ENCODE measurements around the gene NUP210L.
"Not testable (repeated sequence)": the region's sequence is repeated elsewhere in the genome, so short reads cannot be mapped to it uniquely, and the experiment has no call there.

NUP210L gene

DNA sequence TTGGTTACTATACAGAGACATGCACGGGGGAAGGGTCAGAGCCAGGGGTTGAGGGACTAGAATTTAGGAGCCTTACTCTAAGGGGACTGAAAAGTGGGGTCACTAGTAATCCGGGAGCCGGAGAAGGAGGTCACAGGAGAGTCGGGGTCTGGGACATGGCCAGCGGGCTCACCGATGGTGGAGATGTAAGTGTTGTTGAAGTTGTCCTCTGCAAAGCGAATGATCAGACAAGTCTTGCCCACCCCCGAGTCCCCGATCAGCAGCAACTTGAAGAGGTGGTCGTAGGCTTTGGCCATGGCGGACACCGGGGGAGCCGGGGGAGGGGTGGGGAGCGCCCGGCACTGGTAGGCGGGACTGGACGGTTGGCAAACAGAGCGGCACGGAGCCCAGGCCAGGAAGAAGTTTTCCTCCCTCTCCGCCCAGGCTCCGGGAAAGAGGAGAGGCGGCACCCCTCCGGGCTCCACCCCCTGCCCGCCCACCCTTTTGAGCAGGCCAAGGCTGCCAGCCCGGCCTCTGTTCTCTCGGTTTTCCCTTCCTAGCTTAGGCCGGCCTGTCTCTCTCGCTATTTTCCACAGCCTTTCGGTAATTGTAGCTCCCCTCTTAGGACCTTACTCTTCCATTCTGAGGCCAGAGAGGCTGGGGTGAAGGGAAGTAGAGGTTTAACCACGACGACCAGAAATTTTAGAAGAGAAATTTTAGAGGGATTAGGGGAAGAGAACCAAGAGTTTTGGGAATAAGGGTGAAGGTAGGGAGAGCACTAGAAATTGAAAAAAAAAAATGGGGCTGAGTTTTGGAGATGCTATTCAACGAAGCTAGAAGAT is 168.7 kb downstream of the NUP210L start, which contains the start of gene RAB13:
Gene RAB13, minus strand, starts transcription at position 399 of the 821 bp plus-strand sequence. Its CDS starts 103 bp downstream, at position 296.
- H3K9me3 ChIP-seq (ENCODE audit: insufficient read depth, low read depth, low read length) = no peaks in the 10 kb centered on the region
- peaks cover 12% of the 10 kb centered on the region for H3K79me1 ChIP-seq (ENCODE audit: low read length)
- H3K14ac ChIP-seq (ENCODE audit: low read length) = peak within 1 kb of the TSS; percentile 85
- H3K4me3 ChIP-seq (ENCODE audit: low read depth, low read length) = peak within 1 kb of the TSS; percentile 70
- H2AFZ ChIP-seq (ENCODE audit: insufficient read depth, low read length, poor library complexity) = peak within 1 kb of the TSS; percentile 42
- H2BK5ac ChIP-seq (ENCODE audit: low read depth, low read length, poor library complexity) = peak within 1 kb of the TSS; percentile 78
- H3K27ac ChIP-seq (ENCODE audit: low read depth, low read length) = peak within 1 kb of the TSS; percentile 32
- H3K79me2 ChIP-seq (ENCODE audit: control insufficient read depth, insufficient read depth, low read length, poor library complexity) = peaks cover 12% of the 10 kb centered on the region
- peak within 1 kb of the TSS; percentile 98 for H2AK5ac ChIP-seq (ENCODE audit: low read length)
- DNase-seq = peak; percentile 73 to 82
- H3K36me3 ChIP-seq (ENCODE audit: control insufficient read depth in 1 of 2, insufficient read depth in 2 of 2, low read length in 2 of 2) = peaks cover 3 to 15% of the 10 kb centered on the region in 2 experiments
- peak within 1 kb of the TSS; percentile 98 for H3K4me2 ChIP-seq (ENCODE audit: low read length)
- peak within 1 kb of the TSS; percentile 90 for H4K91ac ChIP-seq (ENCODE audit: low read depth, low read length)
- peak within 1 kb of the TSS; percentile 83 for H4K8ac ChIP-seq (ENCODE audit: low read depth, low read length)
- H3K9ac ChIP-seq (ENCODE audit: low read length) = peak within 1 kb of the TSS; percentile 83
- H3K4me1 ChIP-seq (ENCODE audit: control insufficient read depth in 1 of 2, insufficient read depth in 2 of 2, low read length in 2 of 2) = peaks cover 3 to 4% of the 10 kb centered on the region in 2 experiments
- H2BK12ac ChIP-seq (ENCODE audit: low read length) = peak within 1 kb of the TSS; percentile 27
- H3K27me3 ChIP-seq (ENCODE audit: insufficient read depth, low read length) = no peaks in the 10 kb centered on the region
- H3K4ac ChIP-seq (ENCODE audit: low read depth, low read length) = peak within 1 kb of the TSS; percentile 57
- peak within 1 kb of the TSS; percentile 90 for H4K12ac ChIP-seq (ENCODE audit: low read depth, low read length)
- no peak within 1 kb of the TSS for H3K23ac ChIP-seq (ENCODE audit: low read length)
- no CpG with 5 or more reads among the region's 32 CpGs for WGBS (ENCODE audit: extremely low coverage, insufficient coverage, insufficient read length)
- H2BK120ac ChIP-seq (ENCODE audit: insufficient read depth, low read length, poor library complexity) = peak within 1 kb of the TSS; percentile 73
- H3K18ac ChIP-seq (ENCODE audit: low read length) = peak within 1 kb of the TSS; percentile 80

DNA sequence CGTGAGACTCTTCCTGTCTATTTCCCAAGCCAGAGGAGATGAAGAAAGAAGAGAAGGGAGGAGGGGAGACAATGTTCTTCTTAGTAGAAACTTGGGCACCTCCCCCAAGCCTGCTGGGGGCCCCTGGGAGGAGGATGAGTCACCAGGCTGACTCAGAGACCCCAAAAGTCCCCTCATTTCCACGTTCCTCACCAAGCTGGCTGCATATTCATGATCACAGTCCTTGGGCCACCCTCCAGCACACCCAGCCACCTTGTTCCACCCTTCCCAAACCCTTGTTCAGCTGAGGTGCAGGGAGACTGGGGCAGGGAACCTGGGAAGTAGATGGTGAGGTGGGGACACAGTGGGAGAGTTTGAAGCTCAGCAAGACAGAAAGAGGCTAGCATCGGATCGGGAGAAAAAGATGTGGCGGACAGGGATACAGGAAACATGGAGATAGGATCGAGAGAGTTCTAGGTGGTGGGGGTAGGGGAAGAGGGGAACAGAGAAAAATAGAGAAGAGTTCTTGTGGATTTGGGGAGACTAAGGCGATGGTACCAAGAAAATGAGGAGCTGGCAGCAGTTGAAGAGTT is 169.4 kb downstream of the NUP210L start:
- peak overlapping the region; percentile 83 for H3K9ac ChIP-seq (ENCODE audit: low read length)
- H2BK5ac ChIP-seq (ENCODE audit: low read depth, low read length, poor library complexity) = peak overlapping the region; percentile 78
- H3K4me2 ChIP-seq (ENCODE audit: low read length) = peak overlapping the region; percentile 98
- WGBS (ENCODE audit: extremely low coverage, insufficient coverage, insufficient read length) = no CpG with 5 or more reads among the region's 7 CpGs
- no peaks in the 10 kb centered on the region for H3K27me3 ChIP-seq (ENCODE audit: insufficient read depth, low read length)
- H4K12ac ChIP-seq (ENCODE audit: low read depth, low read length) = peak overlapping the region; percentile 90
- peak overlapping the region; percentile 70 for H3K4me3 ChIP-seq (ENCODE audit: low read depth, low read length)
- peak overlapping the region; percentile 42 for H2AFZ ChIP-seq (ENCODE audit: insufficient read depth, low read length, poor library complexity)
- H4K91ac ChIP-seq (ENCODE audit: low read depth, low read length) = peak overlapping the region; percentile 90
- peak overlapping the region; percentile 27 for H2BK12ac ChIP-seq (ENCODE audit: low read length)
- peaks cover 7% of the 10 kb centered on the region for H3K79me2 ChIP-seq (ENCODE audit: control insufficient read depth, insufficient read depth, low read length, poor library complexity)
- no peak overlapping the region for H3K27ac ChIP-seq (ENCODE audit: low read depth, low read length)
- H4K8ac ChIP-seq (ENCODE audit: low read depth, low read length) = peak overlapping the region; percentile 68
- H3K79me1 ChIP-seq (ENCODE audit: low read length) = peaks cover 9% of the 10 kb centered on the region
- H3K9me3 ChIP-seq (ENCODE audit: insufficient read depth, low read depth, low read length) = no peaks in the 10 kb centered on the region
- peak in 1 of 2 donors; percentile 36 for DNase-seq
- H2AK5ac ChIP-seq (ENCODE audit: low read length) = peak overlapping the region; percentile 98
- peak overlapping the region; percentile 85 for H3K14ac ChIP-seq (ENCODE audit: low read length)
- H3K36me3 ChIP-seq (ENCODE audit: control insufficient read depth in 1 of 2, insufficient read depth in 2 of 2, low read length in 2 of 2) = peaks cover 3 to 15% of the 10 kb centered on the region in 2 experiments
- no peak overlapping the region for H3K23ac ChIP-seq (ENCODE audit: low read length)
- H3K18ac ChIP-seq (ENCODE audit: low read length) = peak overlapping the region; percentile 80
- peak overlapping the region; percentile 57 for H3K4ac ChIP-seq (ENCODE audit: low read depth, low read length)
- peaks cover 3 to 4% of the 10 kb centered on the region in 2 experiments for H3K4me1 ChIP-seq (ENCODE audit: control insufficient read depth in 1 of 2, insufficient read depth in 2 of 2, low read length in 2 of 2)
- H2BK120ac ChIP-seq (ENCODE audit: insufficient read depth, low read length, poor library complexity) = peak overlapping the region; percentile 73

DNA sequence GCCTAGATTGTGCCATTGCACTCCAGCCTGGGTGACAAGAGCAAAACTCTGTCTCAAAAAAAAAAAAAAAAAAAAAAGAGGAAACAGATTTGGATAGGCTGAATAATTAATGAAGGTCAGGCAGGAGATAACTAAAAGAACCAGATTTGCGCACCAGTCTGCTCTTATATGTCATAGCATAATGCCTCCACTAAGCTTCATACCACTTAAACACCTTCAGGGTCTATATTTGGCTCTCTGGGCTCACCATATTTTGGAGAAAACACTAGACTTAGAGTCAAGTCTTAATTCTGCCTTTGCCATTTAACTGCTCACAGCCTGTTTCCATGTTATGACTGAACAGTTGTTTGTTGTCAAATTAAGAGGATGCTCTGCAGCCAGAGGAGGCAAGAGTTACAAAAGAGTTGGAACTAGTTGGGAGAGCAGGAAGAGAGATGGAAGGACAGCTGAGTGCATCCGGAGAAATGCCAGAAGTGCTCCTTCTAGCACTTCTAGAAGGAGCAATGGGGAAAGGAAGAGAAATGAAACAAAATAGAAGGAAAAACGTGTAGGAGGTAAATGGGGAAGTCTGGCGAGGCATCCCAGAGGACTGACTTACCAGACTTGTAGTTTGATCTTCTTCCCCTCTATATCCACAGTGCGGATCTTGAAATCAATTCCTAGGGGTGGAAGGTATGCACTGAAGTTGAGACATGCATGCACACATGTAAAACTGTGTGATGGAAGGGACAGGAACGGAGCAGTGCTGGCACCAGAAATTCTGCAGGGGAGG is 170.6 kb downstream of the NUP210L start:
- H2BK5ac ChIP-seq (ENCODE audit: low read depth, low read length, poor library complexity) = no peak overlapping the region
- no peak overlapping the region for H4K8ac ChIP-seq (ENCODE audit: low read depth, low read length)
- peaks cover 3 to 16% of the 10 kb centered on the region in 2 experiments for H3K36me3 ChIP-seq (ENCODE audit: control insufficient read depth in 1 of 2, insufficient read depth in 2 of 2, low read length in 2 of 2)
- H3K4me3 ChIP-seq (ENCODE audit: low read depth, low read length) = no peak overlapping the region
- H3K79me2 ChIP-seq (ENCODE audit: control insufficient read depth, insufficient read depth, low read length, poor library complexity) = peaks cover 7% of the 10 kb centered on the region
- no peak overlapping the region for H3K23ac ChIP-seq (ENCODE audit: low read length)
- no peak overlapping the region for H3K4ac ChIP-seq (ENCODE audit: low read depth, low read length)
- H2BK120ac ChIP-seq (ENCODE audit: insufficient read depth, low read length, poor library complexity) = no peak overlapping the region
- H3K9ac ChIP-seq (ENCODE audit: low read length) = no peak overlapping the region
- no peak overlapping the region for H3K14ac ChIP-seq (ENCODE audit: low read length)
- peaks cover 3 to 4% of the 10 kb centered on the region in 2 experiments for H3K4me1 ChIP-seq (ENCODE audit: control insufficient read depth in 1 of 2, insufficient read depth in 2 of 2, low read length in 2 of 2)
- WGBS (ENCODE audit: extremely low coverage, insufficient coverage, insufficient read length) = no CpG with 5 or more reads among the region's 6 CpGs
- no peak for DNase-seq
- no peak overlapping the region for H3K27ac ChIP-seq (ENCODE audit: low read depth, low read length)
- no peak overlapping the region for H3K18ac ChIP-seq (ENCODE audit: low read length)
- no peak overlapping the region for H3K4me2 ChIP-seq (ENCODE audit: low read length)
- no peak overlapping the region for H4K91ac ChIP-seq (ENCODE audit: low read depth, low read length)
- H2BK12ac ChIP-seq (ENCODE audit: low read length) = no peak overlapping the region
- no peak overlapping the region for H4K12ac ChIP-seq (ENCODE audit: low read depth, low read length)
- no peak overlapping the region for H2AFZ ChIP-seq (ENCODE audit: insufficient read depth, low read length, poor library complexity)
- H3K27me3 ChIP-seq (ENCODE audit: insufficient read depth, low read length) = no peaks in the 10 kb centered on the region
- no peaks in the 10 kb centered on the region for H3K9me3 ChIP-seq (ENCODE audit: insufficient read depth, low read depth, low read length)
- no peak overlapping the region for H2AK5ac ChIP-seq (ENCODE audit: low read length)
- H3K79me1 ChIP-seq (ENCODE audit: low read length) = peaks cover 9% of the 10 kb centered on the region

DNA sequence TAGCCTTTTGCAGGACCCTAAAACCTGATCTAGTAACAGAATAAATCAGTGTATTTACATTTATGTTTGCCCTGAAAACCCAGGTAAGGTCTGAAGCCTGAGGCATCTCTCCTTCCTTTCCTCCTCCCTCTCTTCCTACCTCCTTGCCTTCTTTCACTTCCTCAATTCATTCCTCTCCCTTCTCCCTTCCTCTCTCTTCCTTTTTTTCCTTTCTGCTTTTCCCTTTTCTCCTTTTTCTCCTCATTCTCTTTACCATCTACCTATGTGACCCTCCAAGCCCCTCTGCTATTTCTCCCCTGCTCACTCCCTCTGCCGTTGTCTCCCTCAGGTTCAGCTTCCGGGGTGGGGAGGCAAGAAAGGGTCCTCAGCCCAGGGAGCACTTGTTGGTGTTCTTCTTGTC is 173.1 kb downstream of the NUP210L start:
- H3K79me2 ChIP-seq (ENCODE audit: control insufficient read depth, insufficient read depth, low read length, poor library complexity) = peaks cover 15% of the 10 kb centered on the region
- not testable (repeated sequence) for H3K4me3 ChIP-seq (ENCODE audit: low read depth, low read length); H3K4me2 ChIP-seq (ENCODE audit: low read length)

More for the DNA sequence above, 173.1 kb downstream of the NUP210L start:
- not testable (repeated sequence) for H3K4ac ChIP-seq (ENCODE audit: low read depth, low read length); H4K91ac ChIP-seq (ENCODE audit: low read depth, low read length); H2AK5ac ChIP-seq (ENCODE audit: low read length); H3K27me3 ChIP-seq (ENCODE audit: insufficient read depth, low read length); H4K12ac ChIP-seq (ENCODE audit: low read depth, low read length); H2BK120ac ChIP-seq (ENCODE audit: insufficient read depth, low read length, poor library complexity); DNase-seq; H2AFZ ChIP-seq (ENCODE audit: insufficient read depth, low read length, poor library complexity); H3K14ac ChIP-seq (ENCODE audit: low read length); H3K23ac ChIP-seq (ENCODE audit: low read length); H4K8ac ChIP-seq (ENCODE audit: low read depth, low read length); H3K9me3 ChIP-seq (ENCODE audit: insufficient read depth, low read depth, low read length); H3K27ac ChIP-seq (ENCODE audit: low read depth, low read length); H2BK5ac ChIP-seq (ENCODE audit: low read depth, low read length, poor library complexity); H2BK12ac ChIP-seq (ENCODE audit: low read length); H3K18ac ChIP-seq (ENCODE audit: low read length); H3K4me1 ChIP-seq (ENCODE audit: control insufficient read depth in 1 of 2, insufficient read depth in 2 of 2, low read length in 2 of 2); H3K9ac ChIP-seq (ENCODE audit: low read length)
- Histone ChIP-seq H3K79me1 (ENCODE audit: low read length) (peaks cover 18% of the 10 kb centered on the region), H3K36me3 (ENCODE audit: control insufficient read depth in 1 of 2, insufficient read depth in 2 of 2, low read length in 2 of 2) (peaks cover 3 to 20% of the 10 kb centered on the region in 2 experiments)
- no CpG with 5 or more reads among the region's 2 CpGs for WGBS (ENCODE audit: extremely low coverage, insufficient coverage, insufficient read length)

Data from trophoblast cell (in vitro differentiated cells and primary cell).